ENCODE data around the gene ADAMTS3. TPM values are rescaled to one million over a fixed set of nuclear protein-coding genes. Genes with fewer than 3 reads are reported as not detected.

Gene ADAMTS3
- total RNA-seq, 1 donor from 2014 or later: 2.3 TPM

- DNase-seq (ENCODE audit: low spot score) (no peak), ATAC-seq (no peak)
- intact Hi-C loops (cut with DNase I): no loop called here
Observed at GRCh38 chr4:72375073-72375736, 193.8 kb downstream of the ADAMTS3 start.

GRCh38 chr4:72374159-72374558 lies 194.9 kb downstream of the ADAMTS3 start:
- ATAC-seq: no peak

DNA sequence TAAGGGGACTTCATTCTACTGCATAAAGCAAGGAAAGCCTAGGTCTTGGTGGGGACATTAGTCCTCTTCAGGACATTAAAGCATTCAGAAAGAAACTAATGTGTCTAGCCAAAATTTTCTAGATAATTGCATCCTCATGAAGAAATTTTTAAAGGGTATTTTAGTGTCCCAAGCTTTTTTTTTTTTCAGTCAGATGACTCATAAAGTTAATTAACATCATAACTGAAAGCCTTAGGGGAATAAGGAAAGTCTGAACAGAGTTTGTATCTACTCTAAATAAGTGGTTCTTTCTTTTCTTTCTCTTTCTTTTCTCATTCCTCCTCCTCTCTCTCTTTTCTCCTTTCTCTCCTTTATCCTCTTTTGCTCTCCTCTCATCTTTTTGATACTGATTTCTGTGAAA lies 202.4 kb downstream of the ADAMTS3 start:
- no peak for ATAC-seq
- intact Hi-C loops (cut with DNase I): no loop called here
- no peak for DNase-seq (ENCODE audit: low spot score)

More at GRCh38 chr4:72374159-72374558, 194.9 kb downstream of the ADAMTS3 start:
- intact Hi-C loops (cut with DNase I): no loop called here
- DNase-seq (ENCODE audit: low spot score): no peak

DNA sequence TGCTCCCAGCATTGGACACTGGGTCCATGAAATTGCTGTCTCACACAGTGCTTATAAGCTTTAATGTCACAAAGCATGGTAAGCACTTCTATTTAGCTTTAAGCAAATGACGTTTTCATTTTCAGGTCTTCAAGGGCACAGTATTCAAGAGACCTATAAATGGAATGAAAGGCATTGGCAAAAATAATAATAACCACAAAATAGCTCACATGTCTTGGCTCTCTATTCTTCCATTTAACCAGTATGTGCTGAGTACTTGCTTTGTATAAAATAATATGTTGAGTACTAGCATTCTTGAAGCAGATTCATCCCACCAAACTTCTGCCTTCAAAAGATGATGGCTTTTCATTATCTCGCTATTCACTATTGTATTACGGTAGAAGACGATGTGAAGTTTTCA lies 203.0 kb downstream of the ADAMTS3 start:
- DNase-seq (ENCODE audit: low spot score): no peak
- intact Hi-C loops (cut with DNase I): no loop called here
- no peak for ATAC-seq

DNA sequence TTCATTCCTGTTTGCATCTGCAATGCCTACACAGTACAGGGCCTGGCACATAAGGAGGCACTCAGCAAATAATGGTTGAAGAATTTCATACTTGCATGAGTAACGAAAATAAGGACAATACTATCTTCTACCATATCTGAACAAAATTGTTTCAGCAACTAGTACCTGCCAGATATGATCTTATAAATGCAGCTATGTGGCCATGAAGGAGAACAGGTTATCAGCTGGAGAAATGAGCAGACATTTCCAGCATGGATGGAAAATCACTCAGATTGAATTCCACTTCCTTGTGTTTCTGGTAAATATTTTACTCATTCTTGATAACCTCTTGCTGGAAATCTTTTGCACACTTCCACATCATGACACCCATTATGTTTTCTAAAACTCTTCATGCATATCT lies 204.0 kb downstream of the ADAMTS3 start:
- ATAC-seq (no peak), DNase-seq (ENCODE audit: low spot score) (no peak)
- intact Hi-C loops (cut with DNase I): no loop called here

- no peak for DNase-seq (ENCODE audit: low spot score)
- intact Hi-C loops (cut with DNase I): no loop called here
- ATAC-seq: no peak
Observed at GRCh38 chr4:72360075-72360474, 208.9 kb downstream of the ADAMTS3 start.

GRCh38 chr4:72358483-72358882 lies 210.5 kb downstream of the ADAMTS3 start:
- intact Hi-C loops (cut with DNase I): no loop called here
- DNase-seq (ENCODE audit: low spot score) (no peak), ATAC-seq (no peak)

DNA sequence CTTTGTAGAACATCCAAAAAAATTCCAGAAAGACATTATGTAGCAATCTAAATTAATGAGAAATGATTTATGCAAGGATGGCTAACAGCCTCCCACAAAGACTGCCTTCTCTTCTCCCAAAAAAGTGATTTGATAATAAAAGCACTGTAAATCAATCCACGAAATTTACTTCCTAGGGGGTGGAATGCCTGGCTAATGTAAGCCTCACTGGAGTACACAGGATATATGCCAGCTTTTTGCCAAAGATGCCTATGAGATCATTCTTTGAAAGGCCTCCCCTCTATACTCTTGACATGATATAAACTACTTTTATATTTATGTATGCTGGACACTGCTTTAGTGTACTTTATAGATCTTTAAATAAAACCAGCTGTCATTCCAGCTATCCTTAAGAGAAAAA lies 211.1 kb downstream of the ADAMTS3 start:
- intact Hi-C loops (cut with DNase I): no loop called here
- no peak for DNase-seq (ENCODE audit: low spot score)
- no peak for ATAC-seq

DNA sequence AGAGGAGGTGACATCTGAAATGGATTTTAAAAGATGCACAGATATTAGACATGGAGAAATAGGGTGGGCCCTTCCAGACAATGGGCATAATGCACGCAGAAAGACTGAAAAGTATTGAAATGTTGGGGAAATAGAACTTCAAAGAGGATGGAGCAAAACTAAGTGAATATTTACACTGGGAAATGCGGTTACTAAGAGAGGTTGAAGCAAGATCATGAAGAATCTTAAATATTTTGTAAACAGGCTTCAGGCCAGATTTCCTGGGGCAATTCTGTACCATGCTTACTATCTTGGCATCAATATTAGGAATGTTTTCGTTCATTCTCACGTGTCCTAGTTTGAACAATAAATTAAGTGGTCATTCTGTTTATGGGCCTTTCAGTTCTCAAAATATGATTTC lies 216.3 kb downstream of the ADAMTS3 start:
- no peak for DNase-seq (ENCODE audit: low spot score)
- intact Hi-C loops (cut with DNase I): no loop called here
- ATAC-seq: no peak

DNA sequence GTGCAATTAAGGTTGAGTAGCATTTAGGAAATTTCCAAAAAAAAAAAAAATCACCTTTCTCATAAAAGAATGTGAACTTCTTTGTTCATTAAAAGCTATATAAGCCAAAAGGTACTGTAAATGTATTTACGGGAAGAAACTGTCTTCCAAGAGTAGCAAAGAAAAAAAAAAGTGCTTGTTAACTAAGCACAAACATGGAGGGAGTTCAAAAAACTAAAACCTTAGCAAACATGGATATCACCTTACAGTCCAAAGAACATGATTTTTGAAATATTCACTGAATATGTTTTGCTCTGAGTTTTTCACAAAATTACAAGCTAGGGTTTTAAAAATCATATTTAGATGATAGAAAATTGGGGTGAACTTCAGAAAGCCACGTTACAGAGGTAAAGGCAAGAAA lies 217.5 kb downstream of the ADAMTS3 start:
- intact Hi-C loops (cut with DNase I): no loop called here
- DNase-seq (ENCODE audit: low spot score): no peak
- no peak for ATAC-seq

DNA sequence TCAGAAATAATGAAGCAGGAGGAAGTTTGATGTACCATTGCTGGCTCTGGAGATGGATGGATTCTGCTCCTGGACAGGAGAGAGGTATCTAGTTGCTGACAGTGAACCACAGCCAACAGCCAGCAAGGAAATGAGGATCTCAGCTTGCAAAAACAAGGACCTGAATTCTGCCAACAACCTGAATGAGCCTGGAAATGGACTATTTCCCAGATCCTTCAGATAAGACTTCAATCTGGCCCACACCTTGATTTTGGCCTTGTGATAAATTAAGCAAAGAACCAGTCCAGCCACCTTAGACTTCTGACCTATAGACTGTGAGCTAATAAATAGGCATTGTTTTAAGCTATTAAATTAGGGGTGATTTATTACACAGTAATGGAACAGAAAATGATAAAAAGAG lies 220.3 kb downstream of the ADAMTS3 start:
- no peak for ATAC-seq

GRCh38 chr4:72344418-72344817 lies 224.6 kb downstream of the ADAMTS3 start:
- intact Hi-C loops (cut with DNase I): no loop called here
- DNase-seq (ENCODE audit: low spot score): no peak
- ATAC-seq: no peak

More for the DNA sequence above, 220.3 kb downstream of the ADAMTS3 start:
- DNase-seq (ENCODE audit: low spot score): no peak
- intact Hi-C loops (cut with DNase I): no loop called here

GRCh38 chr4:72341432-72341820 lies 227.6 kb downstream of the ADAMTS3 start:
- ATAC-seq (no peak), DNase-seq (ENCODE audit: low spot score) (no peak)
- intact Hi-C loops (cut with DNase I): no loop called here

DNA sequence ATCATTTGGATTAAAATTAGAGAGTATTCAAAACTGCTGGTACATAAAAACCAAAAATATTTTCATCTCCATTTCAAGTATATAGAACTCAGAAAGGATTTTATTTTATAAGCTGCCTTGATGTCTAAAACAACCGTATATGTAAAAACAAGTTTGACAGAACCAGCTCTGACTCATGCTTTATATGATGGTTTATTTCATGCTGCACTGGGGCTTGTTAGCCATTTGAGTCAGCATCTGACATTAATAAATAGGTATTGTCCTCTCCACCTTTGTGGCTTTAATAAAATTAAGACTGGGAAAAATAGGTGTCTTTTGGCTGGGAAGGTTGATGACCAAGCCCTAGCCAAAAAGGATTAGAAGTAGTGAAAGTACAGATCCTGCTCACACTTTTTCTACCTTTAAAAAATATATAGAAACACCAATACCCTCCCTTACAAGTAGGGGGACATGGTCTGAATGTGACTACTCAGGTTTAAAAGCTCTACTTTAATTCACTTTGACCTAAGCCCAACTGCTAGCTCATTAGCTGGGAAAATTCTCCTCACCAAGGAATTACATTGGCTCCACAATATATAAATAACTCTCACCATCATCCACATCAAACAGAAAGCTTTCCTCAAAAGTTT lies 228.1 kb downstream of the ADAMTS3 start:
- intact Hi-C loops (cut with DNase I): no loop called here

GRCh38 chr4:72338060-72338459 lies 231.0 kb downstream of the ADAMTS3 start:
- intact Hi-C loops (cut with DNase I): no loop called here
- no peak for DNase-seq (ENCODE audit: low spot score)
- peak; percentile 64 for ATAC-seq

More for the DNA sequence above, 228.1 kb downstream of the ADAMTS3 start:
- no peak for DNase-seq (ENCODE audit: low spot score)
- ATAC-seq: no peak

- intact Hi-C loops (cut with DNase I): no loop called here
- DNase-seq (ENCODE audit: low spot score): no peak
- ATAC-seq: no peak
Observed at GRCh38 chr4:72330381-72330780, 238.6 kb downstream of the ADAMTS3 start.

DNA sequence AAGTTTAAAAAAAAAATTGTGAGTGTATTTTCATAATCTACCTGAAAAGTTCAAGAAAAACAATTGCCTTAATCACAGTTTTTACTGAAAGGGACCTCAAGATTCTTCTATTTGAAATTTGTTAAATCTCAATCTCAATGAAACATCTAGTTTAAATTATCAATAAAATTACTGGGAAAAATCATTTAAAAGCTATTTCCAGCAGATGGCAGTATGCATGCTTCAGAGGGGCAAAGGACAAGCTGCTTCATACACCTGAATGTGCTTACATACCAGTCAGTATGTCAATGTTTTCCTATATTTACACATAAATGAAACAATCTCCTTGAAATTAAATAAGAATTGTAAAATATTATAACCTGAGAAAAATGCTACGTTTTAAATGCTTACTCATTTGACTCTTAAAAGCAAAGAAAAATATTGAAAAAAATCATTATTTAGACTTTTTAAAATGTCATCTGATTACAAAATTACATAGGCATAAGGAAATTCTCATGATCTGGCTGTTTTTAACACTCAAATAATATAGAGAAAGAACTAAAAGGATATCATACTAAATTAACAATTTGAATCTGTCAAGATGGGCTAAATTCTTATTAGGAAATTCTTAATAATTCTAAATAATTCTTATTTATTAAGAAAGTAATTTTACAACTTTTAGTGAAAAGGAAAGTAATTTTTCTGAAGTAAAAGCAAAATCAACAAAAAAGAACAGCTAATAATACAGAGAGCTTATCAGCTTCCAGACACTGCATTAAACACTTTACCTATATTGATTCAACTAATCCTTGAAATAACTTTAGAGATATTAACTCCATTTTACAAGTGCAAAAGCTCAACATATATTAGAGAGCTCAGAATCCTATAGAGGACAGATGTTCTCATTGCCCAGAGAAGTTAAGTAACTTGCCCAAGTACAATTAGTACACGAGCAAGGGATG lies 242.1 kb downstream of the ADAMTS3 start:
- DNase-seq (ENCODE audit: low spot score): no peak
- no peak for ATAC-seq
- intact Hi-C loops (cut with DNase I): no loop called here

- intact Hi-C loops (cut with DNase I): no loop called here
- ATAC-seq (no peak), DNase-seq (ENCODE audit: low spot score) (no peak)
Observed at GRCh38 chr4:72325215-72325614, 243.8 kb downstream of the ADAMTS3 start.

- DNase-seq (ENCODE audit: low spot score): no peak
- no peak for ATAC-seq
- intact Hi-C loops (cut with DNase I): no loop called here
Observed at GRCh38 chr4:72323227-72323626, 245.8 kb downstream of the ADAMTS3 start.
